ENCODE data around the gene SLIT3. TPM values are rescaled to one million over a fixed set of nuclear protein-coding genes. Genes with fewer than 3 reads are reported as not detected.

SLIT3 gene
- total RNA-seq, 1 experiment from 2014 or later = 0.10 TPM

GRCh38 chr5:168706655-168707069, 594.3 kb downstream of the SLIT3 start:
- peak; percentile 89 for ATAC-seq
- Histone ChIP-seq H4K20me1 (ENCODE audit: insufficient read depth) (no peaks in the 10 kb centered on the region), H3K4me2 (ENCODE audit: low read length) (no peak overlapping the region), H3K79me2 (ENCODE audit: insufficient read depth, low read length) (no peaks in the 10 kb centered on the region), H3K9ac (ENCODE audit: low read length) (no peak overlapping the region), H2AFZ (ENCODE audit: low read depth, low read length, poor library complexity, severe bottlenecking) (no peak overlapping the region), H3K27ac (ENCODE audit: low read depth, low read length) (no peak overlapping the region), H3K4me1 (ENCODE audit: control insufficient read depth in 1 of 2, insufficient read depth in 2 of 2, low read length in 2 of 2) (no peaks in the 10 kb centered on the region), H3K4me3 (replicated peaks in 1 of 2; ENCODE audit: low read depth in 1 of 2, low read length in 2 of 2) (no peak overlapping the region), H3K27me3 (ENCODE audit: insufficient read depth, low read length) (no peaks in the 10 kb centered on the region), H3K9me3 (ENCODE audit: control insufficient read depth in 1 of 2, insufficient read depth in 1 of 2, low read depth in 1 of 2, low read length in 2 of 2) (no peaks in the 10 kb centered on the region), H3K36me3 (ENCODE audit: control insufficient read depth in 1 of 2, insufficient read depth in 2 of 2, low read length in 2 of 2) (no peaks in the 10 kb centered on the region), H3K9me2 (ENCODE audit: insufficient read depth) (no peaks in the 10 kb centered on the region)
- BruUV-seq (replicated peaks) = no TSS peak
- CTCF ChIA-PET = interaction anchor here (1.0 kb wide), 2 partner anchors 240 to 280 kb away, joined by 3 to 4 read pairs; no protein-coding TSS in a partner anchor
- DNase-seq (ENCODE audit: low read depth, low spot score) = peak; percentile 7
- POLR2A ChIA-PET = no interaction called here
- TF ChIP-seq FOSL1 (IDR thresholded peaks at IDR 0.05; ENCODE audit: low read depth) (no peak), EZH2 (IDR thresholded peaks at IDR 0.05) (no peak), TCF7L2 (IDR thresholded peaks at IDR 0.05; ENCODE audit: borderline replicate concordance, extremely low read depth, insufficient read depth, insufficient read length) (peak; percentile 62), EZH2phosphoT487 (IDR thresholded peaks at IDR 0.05; ENCODE audit: borderline replicate concordance) (no peak), MAX (IDR thresholded peaks at IDR 0.05) (no peak), ZNF274 (IDR thresholded peaks at IDR 0.05; ENCODE audit: low read depth, low read length) (no peak), CTCF (IDR thresholded peaks at IDR 0.05 in 2 of 3, conservative IDR thresholded peaks at IDR 0.05 in 1 of 3; ENCODE audit: borderline replicate concordance in 1 of 3, insufficient read depth in 1 of 3, low read depth in 2 of 3, low read length in 2 of 3) (peak; percentile 45 to 71 (median 67); a peak in 5 of 6 replicates), CEBPB (IDR thresholded peaks at IDR 0.05; ENCODE audit: low read depth) (no peak), SIN3A (IDR thresholded peaks at IDR 0.05; ENCODE audit: low read depth) (no peak), CBX3 (IDR thresholded peaks at IDR 0.05; ENCODE audit: low read depth) (no peak), ZBTB33 (IDR thresholded peaks at IDR 0.05; ENCODE audit: extremely low read depth, insufficient replicate concordance, low read length) (no peak), REST (IDR thresholded peaks at IDR 0.05; ENCODE audit: low read depth) (no peak), RAD21 (IDR thresholded peaks at IDR 0.05; ENCODE audit: low read depth) (peak; percentile 79)
- intact Hi-C loops (cut with micrococcal nuclease) = loop anchor here (1.0 to 10.0 kb wide), 4 partner anchors 238 to 1276 kb away; partner anchors contain the start of gene INSYN2B
- RAD21 ChIA-PET (ENCODE audit: low non-redundant PET in 1 of 2, low total read pairs in 2 of 2, uncharacterized antibody in 2 of 2, unreplicated experiment in 2 of 2) = no interaction called here

Data from HCT116 (cell line).